SK-MEL-5 (cell line): ENCODE results near the gene PLEKHG7. TPM values are rescaled to one million over a fixed set of nuclear protein-coding genes. Genes with fewer than 3 reads are reported as not detected.

Experiments used
- DNase-seq: peaks from one replicate; pipeline ENCODE4 v3.0.0-alpha.2; 2016; ENCODE audit warnings: low read depth, low spot score
- in situ Hi-C: cut with HindIII; loops from 2 replicates; pipeline ENCODE4 v1.10.0; 2016; ENCODE audit warnings: low sequenced_read_pairs, high pct_unique_total_duplicates, low pct_unique_long_range_greater_than_20kb
- total RNA-seq: library from RNA; depleted of rRNA; stranded (reverse); fragments of >200 nt; shearing (Covaris generic); gene quantifications from 2 replicates; pipeline ENCODE4 v1.2.3, GENCODE V29; 2014

The PLEKHG7 gene
- total RNA-seq, 1 experiment from 2014 or later = not detected

DNA sequence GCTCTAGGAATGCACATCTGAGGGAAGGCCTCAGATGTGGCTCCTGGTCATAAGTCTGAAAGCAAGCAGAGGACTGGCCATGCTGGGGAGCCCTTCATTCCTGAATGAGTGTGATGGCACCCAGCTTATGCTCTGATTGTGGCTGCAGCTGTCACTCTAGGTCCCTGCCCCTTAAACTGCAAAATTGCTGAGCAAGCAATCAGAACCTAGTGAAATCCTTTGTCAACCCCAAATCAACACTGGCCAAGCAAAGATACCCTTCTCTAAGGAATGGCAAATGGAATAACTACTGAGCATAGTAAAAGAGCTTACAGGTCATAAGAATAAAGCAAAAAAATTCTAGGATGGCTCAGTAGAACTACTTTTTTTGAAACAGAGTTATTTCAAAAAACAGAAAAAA, 4.3 kb upstream of the PLEKHG7 start:
- in situ Hi-C loops = no loop called here
- DNase-seq = no peak

GRCh38 chr12:92701441-92701840, 1.3 kb upstream of the PLEKHG7 start:
- no peak for DNase-seq
- in situ Hi-C loops = no loop called here

- in situ Hi-C loops = no loop called here
- DNase-seq = no peak
These were observed 997 bp downstream of the PLEKHG7 start for GRCh38 chr12:92703786-92704185.

DNA sequence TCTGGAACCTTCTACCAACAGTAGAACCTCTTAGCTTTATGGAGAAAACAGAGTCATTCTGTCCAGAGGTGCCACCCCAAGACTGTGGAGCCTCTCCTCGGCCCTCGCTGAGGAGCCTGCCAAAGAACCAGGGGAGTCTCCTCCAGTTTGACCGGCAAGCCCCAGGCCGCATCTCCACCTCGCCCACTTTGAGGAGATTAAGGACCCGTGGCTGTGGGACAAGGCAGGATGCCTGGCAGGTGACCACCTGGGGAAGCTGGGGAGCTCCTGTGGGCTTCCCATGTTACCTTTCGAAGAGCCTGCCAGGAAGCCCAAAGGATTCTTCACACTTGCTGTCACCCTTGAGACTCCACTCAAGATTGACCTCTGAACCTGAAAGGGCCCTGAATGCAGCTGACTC, 3.8 kb downstream of the PLEKHG7 start:
- in situ Hi-C loops = no loop called here
- DNase-seq = no peak

- DNase-seq = no peak
- in situ Hi-C loops = no loop called here
These were observed 5.1 kb downstream of the PLEKHG7 start for GRCh38 chr12:92707926-92708325.

DNA sequence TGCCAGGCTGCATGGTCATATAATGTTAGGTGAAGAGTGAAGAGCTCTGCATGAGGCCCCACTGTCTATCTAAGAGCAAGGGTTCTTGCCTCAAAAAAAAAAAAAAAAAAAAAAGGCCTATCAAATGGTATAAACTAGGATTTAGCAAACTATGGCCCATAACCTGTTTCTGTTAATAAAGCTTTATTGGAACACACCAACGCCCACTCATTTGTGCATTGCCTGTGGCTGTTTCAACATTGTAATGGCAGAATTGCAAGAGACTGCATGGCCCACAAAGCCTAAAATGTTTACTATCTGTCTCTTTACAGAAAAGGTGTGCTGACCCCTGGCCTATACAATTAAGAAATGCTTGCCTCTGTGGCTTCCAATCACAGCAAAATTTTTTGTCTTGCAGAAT, 12.8 kb downstream of the PLEKHG7 start:
- DNase-seq = no peak
- in situ Hi-C loops = no loop called here

GRCh38 chr12:92717202-92717601, 14.4 kb downstream of the PLEKHG7 start:
- peak; percentile 64 for DNase-seq
- in situ Hi-C loops = no loop called here

- no peak for DNase-seq
- in situ Hi-C loops = no loop called here
These were observed 15.7 kb downstream of the PLEKHG7 start for GRCh38 chr12:92718483-92718990.

GRCh38 chr12:92719674-92720073, 16.9 kb downstream of the PLEKHG7 start:
- peak; percentile 46 for DNase-seq

GRCh38 chr12:92721130-92721529, 18.3 kb downstream of the PLEKHG7 start:
- in situ Hi-C loops = no loop called here
- DNase-seq = no peak

More at GRCh38 chr12:92719674-92720073, 16.9 kb downstream of the PLEKHG7 start:
- in situ Hi-C loops = no loop called here

DNA sequence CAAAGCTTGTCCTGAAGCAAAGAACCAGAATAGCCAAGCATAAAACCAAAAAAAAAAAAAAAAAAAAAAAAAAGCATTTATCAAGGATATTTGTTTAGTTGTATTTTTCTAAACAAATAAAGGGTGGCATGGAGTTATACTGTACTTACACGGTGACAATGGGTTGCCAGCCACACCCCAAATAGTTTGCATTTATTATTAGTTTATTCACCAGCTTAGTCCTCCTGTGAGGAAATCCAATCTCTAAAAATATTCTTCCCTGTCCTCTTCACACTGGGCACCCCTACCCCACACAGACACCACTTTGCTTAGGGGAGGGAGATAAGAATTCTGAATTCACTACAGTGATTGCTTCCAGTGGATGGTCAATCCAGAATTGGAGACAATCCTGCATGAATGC, 18.9 kb downstream of the PLEKHG7 start:
- no peak for DNase-seq
- in situ Hi-C loops = no loop called here

- DNase-seq = no peak
- in situ Hi-C loops = no loop called here
These were observed 20.1 kb downstream of the PLEKHG7 start for GRCh38 chr12:92722897-92723296.

DNA sequence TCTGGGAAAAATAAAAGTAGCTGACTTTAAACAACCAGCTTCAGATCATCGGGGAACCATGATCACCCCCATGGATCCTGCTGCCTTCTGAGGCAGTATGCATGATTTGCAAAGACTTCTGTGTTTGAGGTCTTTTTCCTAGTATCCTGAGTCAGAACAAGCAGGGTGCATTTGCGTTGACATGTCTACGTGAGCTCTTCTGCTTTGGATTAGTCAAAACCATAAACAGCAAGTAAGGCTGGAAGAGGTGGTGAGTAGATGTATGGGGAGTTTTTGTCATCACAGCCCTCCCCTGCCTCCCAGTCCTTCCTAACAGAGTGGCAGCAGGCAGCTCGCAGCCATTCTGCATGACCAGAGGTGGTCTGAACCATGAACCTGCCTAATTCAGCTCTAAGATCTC, 24.1 kb downstream of the PLEKHG7 start:
- in situ Hi-C loops = no loop called here
- no peak for DNase-seq

DNA sequence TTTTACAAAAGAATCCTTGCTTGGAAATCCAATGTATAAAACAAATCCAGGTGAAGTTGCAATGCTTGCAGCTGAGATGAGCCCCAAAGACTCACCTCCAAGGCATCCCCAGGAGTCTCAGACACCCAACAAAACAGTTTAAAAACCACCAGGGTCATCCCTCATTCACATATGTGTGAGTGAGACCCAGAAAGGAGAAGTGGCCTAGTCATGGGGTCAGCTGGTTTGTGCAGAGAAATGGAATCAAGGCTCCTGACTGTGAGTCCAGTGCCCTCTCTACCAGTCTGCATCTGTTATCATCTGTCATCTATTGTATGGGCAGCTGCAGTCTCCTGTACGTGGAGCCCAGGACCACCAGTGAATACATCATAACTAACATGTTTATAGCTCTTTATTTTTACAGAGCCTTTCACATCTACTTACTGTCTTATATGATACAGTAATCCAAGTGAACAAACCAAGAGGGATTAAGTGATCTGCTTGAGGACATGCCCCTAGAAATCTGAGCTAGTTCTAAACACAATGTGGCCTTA, 27.1 kb downstream of the PLEKHG7 start:
- DNase-seq = no peak
- in situ Hi-C loops = no loop called here

- DNase-seq = no peak
- in situ Hi-C loops = no loop called here
These were observed 28.0 kb downstream of the PLEKHG7 start for GRCh38 chr12:92730758-92731157.

DNA sequence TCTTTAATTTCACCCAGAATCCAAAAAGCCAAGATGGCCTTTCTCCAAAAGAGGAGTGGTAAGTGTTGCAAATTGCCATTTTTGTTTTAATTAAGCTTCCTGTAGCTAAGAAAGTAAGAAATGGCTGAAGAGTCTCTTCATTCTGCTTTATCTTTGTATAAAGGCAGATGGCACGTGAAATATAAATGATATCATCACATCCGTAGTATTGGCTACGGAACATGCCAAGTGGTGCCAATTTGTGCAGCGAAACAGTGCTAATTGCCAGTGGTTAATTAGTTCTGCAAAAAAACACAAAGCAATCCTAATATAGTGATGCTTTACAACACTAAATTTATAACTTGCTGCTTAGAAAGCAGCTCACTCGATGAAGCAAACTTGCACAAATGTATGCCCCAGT, 29.4 kb downstream of the PLEKHG7 start:
- in situ Hi-C loops = no loop called here
- DNase-seq = no peak

DNA sequence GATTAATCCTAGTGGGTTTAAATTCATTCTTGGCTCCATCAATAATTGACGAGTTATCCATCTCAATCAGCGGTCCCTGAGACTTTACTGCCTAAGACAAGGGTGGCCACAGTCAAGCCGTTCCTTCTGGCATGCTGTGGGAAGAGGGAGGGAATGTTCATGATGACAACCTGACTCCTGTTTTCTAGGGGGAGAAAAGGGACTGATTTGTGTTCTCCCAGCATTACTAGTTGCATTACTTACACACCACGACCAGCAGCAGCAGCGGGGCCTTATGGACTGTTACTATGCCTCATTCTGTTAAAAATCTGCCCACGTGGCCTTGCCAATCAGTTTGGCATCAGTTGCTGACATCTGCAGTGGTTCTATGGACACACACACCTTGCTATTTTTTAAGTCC, 29.9 kb downstream of the PLEKHG7 start:
- in situ Hi-C loops = no loop called here
- DNase-seq = no peak

GRCh38 chr12:92733181-92733580, 30.4 kb downstream of the PLEKHG7 start:
- in situ Hi-C loops = no loop called here
- DNase-seq = no peak

GRCh38 chr12:92733661-92734060, 30.9 kb downstream of the PLEKHG7 start:
- no peak for DNase-seq
- in situ Hi-C loops = no loop called here

GRCh38 chr12:92735131-92735721, 32.4 kb downstream of the PLEKHG7 start:
- in situ Hi-C loops = no loop called here
- DNase-seq = no peak
